ENCODE measurements around the gene DLG2.

GRCh38 chr11:84471501-84471900, 1155.6 kb downstream of the DLG2 start:
- no peak for TF ChIP-seq EZH2 (optimal IDR thresholded peaks at IDR 0.05; ENCODE audit: low read depth, low read length)
- TF ChIP-seq, protein P1, sequence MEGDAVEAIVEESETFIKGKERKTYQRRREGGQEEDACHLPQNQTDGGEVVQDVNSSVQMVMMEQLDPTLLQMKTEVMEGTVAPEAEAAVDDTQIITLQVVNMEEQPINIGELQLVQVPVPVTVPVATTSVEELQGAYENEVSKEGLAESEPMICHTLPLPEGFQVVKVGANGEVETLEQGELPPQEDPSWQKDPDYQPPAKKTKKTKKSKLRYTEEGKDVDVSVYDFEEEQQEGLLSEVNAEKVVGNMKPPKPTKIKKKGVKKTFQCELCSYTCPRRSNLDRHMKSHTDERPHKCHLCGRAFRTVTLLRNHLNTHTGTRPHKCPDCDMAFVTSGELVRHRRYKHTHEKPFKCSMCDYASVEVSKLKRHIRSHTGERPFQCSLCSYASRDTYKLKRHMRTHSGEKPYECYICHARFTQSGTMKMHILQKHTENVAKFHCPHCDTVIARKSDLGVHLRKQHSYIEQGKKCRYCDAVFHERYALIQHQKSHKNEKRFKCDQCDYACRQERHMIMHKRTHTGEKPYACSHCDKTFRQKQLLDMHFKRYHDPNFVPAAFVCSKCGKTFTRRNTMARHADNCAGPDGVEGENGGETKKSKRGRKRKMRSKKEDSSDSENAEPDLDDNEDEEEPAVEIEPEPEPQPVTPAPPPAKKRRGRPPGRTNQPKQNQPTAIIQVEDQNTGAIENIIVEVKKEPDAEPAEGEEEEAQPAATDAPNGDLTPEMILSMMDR (IDR thresholded peaks at IDR 0.05; ENCODE audit: low read length) = no peak

All from MM.1S (cell line).